Osteocyte (in vitro differentiated cells): Measurements from ENCODE around the gene LRIT2. TPM values are rescaled to one million over a fixed set of nuclear protein-coding genes. Genes with fewer than 3 reads are reported as not detected.

Source experiments
- DNase-seq: peaks from one replicate; pipeline ENCODE4 v3.0.0; 2021; ENCODE audit warnings: mixed read lengths; ENCODE audit not compliant: unreplicated experiment; ENCODE audit errors: extremely low spot score
- H3K27ac Mint-ChIP-seq: one replicate; pipeline ENCODE4 v1.8.0; 2021; ENCODE audit warnings: mild to moderate bottlenecking, mixed read lengths; ENCODE audit not compliant: unreplicated experiment
- H3K27me3 Mint-ChIP-seq: one replicate; pipeline ENCODE4 v1.8.0; 2021; ENCODE audit warnings: mixed read lengths; ENCODE audit not compliant: unreplicated experiment
- H3K36me3 Mint-ChIP-seq: one replicate; pipeline ENCODE4 v1.8.0; 2021; ENCODE audit warnings: mixed read lengths; ENCODE audit not compliant: unreplicated experiment
- H3K4me1 Mint-ChIP-seq: one replicate; pipeline ENCODE4 v1.8.0; 2021; ENCODE audit warnings: mixed read lengths; ENCODE audit not compliant: unreplicated experiment
- H3K4me3 Mint-ChIP-seq: one replicate; pipeline ENCODE4 v1.8.0; 2021; ENCODE audit warnings: mild to moderate bottlenecking, moderate library complexity, mixed read lengths; ENCODE audit not compliant: unreplicated experiment
- H3K9me3 Mint-ChIP-seq: one replicate; pipeline ENCODE4 v1.8.0; 2021; ENCODE audit warnings: mixed read lengths; ENCODE audit not compliant: unreplicated experiment
- total RNA-seq: library from RNA; stranded (reverse); gene quantifications from 2 replicates; pipeline ENCODE4 v1.2.1, GENCODE V29; 2021
- TF ChIP-seq, protein P1 (sequence below): fragments of 200-600 bp; sonication (generic); IDR thresholded peaks from 2 replicates; pipeline ENCODE4 v1.5.0; 2021; ENCODE audit warnings: antibody characterized with exemption, mild to moderate bottlenecking, moderate library complexity

LRIT2 gene
- total RNA-seq, 1 donor from 2014 or later, result not detected

DNA sequence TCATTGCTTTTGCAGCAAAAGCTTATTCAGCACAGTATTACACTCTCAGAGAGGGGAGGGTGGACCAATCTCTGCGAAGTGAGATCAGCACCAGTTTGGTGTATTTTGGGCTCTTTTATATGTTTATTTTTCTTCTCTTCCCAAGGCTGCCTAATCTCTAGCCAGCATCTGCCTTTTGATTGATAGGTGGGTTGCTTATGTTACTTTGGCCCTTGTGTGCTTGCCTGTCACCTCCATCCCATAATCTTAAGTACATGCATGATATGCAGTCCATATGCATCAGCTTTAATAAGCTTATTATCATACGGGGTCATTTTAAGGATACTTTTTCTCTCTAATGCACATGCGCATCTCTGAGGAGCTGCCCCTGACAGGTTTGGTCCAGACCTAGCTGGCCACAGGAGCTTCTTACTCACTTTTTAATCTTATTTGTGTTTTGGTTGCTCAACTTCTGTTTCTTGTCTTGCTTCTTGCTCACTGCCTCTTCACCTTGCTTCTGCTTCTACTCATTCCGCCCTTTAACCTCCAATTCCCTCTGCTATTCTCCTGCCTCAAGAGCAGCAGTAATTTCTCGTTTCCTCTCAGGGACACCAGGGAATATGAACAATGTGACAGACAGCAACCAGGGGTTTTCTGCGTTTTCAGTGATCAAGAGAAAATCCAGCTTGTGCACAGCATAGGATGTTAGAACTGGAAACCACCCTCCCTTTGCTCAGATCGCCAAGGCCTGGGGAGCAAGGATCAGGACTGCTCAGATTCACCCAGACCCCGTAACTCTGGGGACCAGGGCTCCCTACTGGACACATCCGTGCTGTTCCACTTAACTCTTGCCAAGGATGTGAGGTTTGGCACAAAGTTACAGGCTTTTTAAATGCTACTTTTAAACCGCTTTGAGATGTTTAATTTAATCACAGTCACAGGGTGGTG lies 29.5 kb upstream of the LRIT2 start:
- H3K4me3 Mint-ChIP-seq, result no peak overlapping the region
- H3K27ac Mint-ChIP-seq, result no peak overlapping the region
- TF ChIP-seq, protein P1, sequence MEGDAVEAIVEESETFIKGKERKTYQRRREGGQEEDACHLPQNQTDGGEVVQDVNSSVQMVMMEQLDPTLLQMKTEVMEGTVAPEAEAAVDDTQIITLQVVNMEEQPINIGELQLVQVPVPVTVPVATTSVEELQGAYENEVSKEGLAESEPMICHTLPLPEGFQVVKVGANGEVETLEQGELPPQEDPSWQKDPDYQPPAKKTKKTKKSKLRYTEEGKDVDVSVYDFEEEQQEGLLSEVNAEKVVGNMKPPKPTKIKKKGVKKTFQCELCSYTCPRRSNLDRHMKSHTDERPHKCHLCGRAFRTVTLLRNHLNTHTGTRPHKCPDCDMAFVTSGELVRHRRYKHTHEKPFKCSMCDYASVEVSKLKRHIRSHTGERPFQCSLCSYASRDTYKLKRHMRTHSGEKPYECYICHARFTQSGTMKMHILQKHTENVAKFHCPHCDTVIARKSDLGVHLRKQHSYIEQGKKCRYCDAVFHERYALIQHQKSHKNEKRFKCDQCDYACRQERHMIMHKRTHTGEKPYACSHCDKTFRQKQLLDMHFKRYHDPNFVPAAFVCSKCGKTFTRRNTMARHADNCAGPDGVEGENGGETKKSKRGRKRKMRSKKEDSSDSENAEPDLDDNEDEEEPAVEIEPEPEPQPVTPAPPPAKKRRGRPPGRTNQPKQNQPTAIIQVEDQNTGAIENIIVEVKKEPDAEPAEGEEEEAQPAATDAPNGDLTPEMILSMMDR, result no peak
- H3K27me3 Mint-ChIP-seq, result peaks cover 5% of the 10 kb centered on the region
- DNase-seq, result peak; percentile 49
- peaks cover 4% of the 10 kb centered on the region for H3K9me3 Mint-ChIP-seq
- H3K36me3 Mint-ChIP-seq, result no peaks in the 10 kb centered on the region
- H3K4me1 Mint-ChIP-seq, result no peaks in the 10 kb centered on the region

DNA sequence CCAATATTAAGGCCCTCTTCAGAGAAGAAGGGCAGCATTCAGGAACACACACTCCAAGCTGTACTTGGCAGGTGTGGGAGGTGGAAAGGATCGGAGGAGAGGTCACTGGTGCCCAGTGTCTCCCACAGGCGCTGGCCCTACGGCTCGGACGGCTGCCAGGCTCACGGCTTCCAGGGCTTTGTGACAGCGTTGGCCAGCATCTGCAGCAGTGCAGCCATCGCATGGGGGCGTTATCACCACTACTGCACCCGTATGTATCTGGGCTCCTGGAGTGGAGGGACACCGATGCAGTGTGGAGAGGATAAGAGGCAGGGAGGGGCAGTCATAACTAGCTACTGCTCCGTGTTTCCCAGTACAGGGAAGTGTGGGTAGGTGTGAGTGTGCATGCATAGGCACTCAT lies 23.4 kb upstream of the LRIT2 start:
- peaks cover 4% of the 10 kb centered on the region for H3K9me3 Mint-ChIP-seq
- no peaks in the 10 kb centered on the region for H3K4me1 Mint-ChIP-seq
- peaks cover 12% of the 10 kb centered on the region for H3K27me3 Mint-ChIP-seq
- H3K27ac Mint-ChIP-seq, result no peak overlapping the region
- TF ChIP-seq, protein P1, result no peak
- no peak for DNase-seq
- H3K36me3 Mint-ChIP-seq, result no peaks in the 10 kb centered on the region
- no peak overlapping the region for H3K4me3 Mint-ChIP-seq

DNA sequence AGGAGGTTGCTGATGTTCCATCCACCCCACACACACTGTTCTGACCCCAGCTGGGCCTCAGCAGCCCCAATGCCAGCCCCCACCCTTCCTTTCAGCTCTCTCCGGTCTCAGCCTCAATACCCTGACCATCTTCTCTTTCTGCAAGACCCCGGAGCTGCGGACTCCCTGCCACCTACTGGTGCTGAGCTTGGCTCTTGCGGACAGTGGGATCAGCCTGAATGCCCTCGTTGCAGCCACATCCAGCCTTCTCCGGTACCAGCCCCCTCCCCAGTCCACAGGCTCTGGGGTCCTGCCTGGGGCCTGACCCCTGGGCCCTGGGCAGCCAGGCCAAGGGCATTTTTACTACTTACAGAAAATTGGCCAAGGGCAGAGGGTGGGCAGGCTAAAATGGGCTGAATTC lies 22.2 kb upstream of the LRIT2 start:
- TF ChIP-seq, protein P1, result no peak
- Mint-ChIP-seq H3K27me3 (peaks cover 10% of the 10 kb centered on the region), H3K4me1 (no peaks in the 10 kb centered on the region), H3K4me3 (no peak overlapping the region), H3K27ac (no peak overlapping the region), H3K36me3 (no peaks in the 10 kb centered on the region), H3K9me3 (peaks cover 4% of the 10 kb centered on the region)
- DNase-seq, result no peak

DNA sequence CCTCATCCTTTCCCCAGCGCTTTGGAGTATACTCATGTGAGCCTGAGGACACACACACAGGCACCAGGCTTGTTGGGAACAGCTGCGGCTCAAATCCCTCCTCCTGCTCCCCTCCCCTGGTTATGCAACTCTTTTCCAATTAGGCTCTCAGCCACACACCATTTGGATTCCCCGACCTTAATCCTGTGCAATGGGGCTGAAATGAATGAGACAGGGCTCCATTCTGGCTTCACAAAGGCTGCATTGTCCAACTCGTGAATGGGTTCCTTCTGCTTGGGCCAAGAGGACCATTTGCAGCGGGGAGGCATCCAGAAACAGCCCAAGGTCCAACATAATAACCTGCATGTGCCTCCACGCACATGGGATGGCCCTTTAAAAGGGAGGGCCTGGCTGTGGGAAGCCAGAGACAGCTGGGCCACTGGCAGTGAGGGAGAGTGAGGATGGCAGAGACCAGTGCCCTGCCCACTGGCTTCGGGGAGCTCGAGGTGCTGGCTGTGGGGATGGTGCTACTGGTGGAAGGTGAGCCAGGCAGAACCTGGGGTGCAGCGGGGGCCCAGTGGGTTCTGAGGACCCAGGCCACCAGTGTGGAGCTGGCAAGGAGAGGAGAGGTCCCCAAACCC lies 19.4 kb upstream of the LRIT2 start, which contains the start of gene RGR:
Gene RGR (plus strand): TSS at position 403 of the 620 bp plus-strand sequence. CDS start 38 bp downstream, at position 441.
- H3K27me3 Mint-ChIP-seq, result peaks cover 14% of the 10 kb centered on the region
- H3K4me1 Mint-ChIP-seq, result no peaks in the 10 kb centered on the region
- no peaks in the 10 kb centered on the region for H3K9me3 Mint-ChIP-seq
- DNase-seq, result no peak
- no peaks in the 10 kb centered on the region for H3K36me3 Mint-ChIP-seq
- H3K27ac Mint-ChIP-seq, result no peak within 1 kb of the TSS
- no peak within 1 kb of the TSS for H3K4me3 Mint-ChIP-seq
- TF ChIP-seq, protein P1, result no peak

DNA sequence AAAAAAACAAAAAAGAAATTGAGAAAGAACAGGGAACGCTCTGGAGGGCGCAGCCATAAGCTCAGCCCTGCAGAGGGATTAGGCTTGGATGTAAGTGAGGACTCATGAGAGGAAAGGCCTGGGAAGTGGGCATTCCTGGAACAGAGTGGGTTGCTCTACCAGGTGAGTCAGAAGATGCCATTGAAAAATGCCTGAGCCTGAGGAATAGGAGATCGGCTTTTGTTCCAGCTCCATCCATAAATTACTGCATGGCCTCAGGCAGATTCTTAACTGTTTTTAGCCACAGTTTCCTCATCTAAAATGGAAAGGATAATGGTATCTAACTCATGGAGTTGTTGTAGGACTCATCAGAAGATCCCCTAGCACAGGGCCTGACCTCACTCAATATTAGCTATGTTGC lies 18.4 kb upstream of the LRIT2 start:
- TF ChIP-seq, protein P1, result no peak
- Mint-ChIP-seq H3K4me3 (no peak overlapping the region), H3K27me3 (peaks cover 17% of the 10 kb centered on the region), H3K36me3 (no peaks in the 10 kb centered on the region), H3K27ac (no peak overlapping the region), H3K9me3 (no peaks in the 10 kb centered on the region), H3K4me1 (no peaks in the 10 kb centered on the region)
- no peak for DNase-seq
